Mesenteric fat pad (tissue), 1 donor: Measurements from ENCODE around the gene PSMA1. TPM values are rescaled to one million over a fixed set of nuclear protein-coding genes. Genes with fewer than 3 reads are reported as not detected.
"Not testable (repeated sequence)": the region's sequence is repeated elsewhere in the genome, so short reads cannot be mapped to it uniquely, and the experiment has no call there.

Source experiments
- DNase-seq: peaks from one replicate; pipeline ENCODE4 v3.0.0-alpha.2; 2020; ENCODE audit warnings: low spot score
- total RNA-seq: library from RNA; stranded (reverse); fragmentation: NEBNext Ultra II Directional; extraction: Animal tissue kit (Norgen Biotek cat#: 25700); gene quantifications from one replicate; pipeline ENCODE4 v1.2.1, GENCODE V29; 2021
- donor health status: DM: yes; HTN: yes; CAD: no.

Gene PSMA1
- total RNA-seq, 1 donor from 2014 or later = 158 TPM

GRCh38 chr11:14535166-14535565 lies 15.0 kb upstream of the PSMA1 start:
- not testable (repeated sequence) for DNase-seq

- DNase-seq = no peak
These were observed 9.8 kb upstream of the PSMA1 start for GRCh38 chr11:14529951-14530350.

GRCh38 chr11:14529321-14529720 lies 9.1 kb upstream of the PSMA1 start:
- DNase-seq = no peak

DNA sequence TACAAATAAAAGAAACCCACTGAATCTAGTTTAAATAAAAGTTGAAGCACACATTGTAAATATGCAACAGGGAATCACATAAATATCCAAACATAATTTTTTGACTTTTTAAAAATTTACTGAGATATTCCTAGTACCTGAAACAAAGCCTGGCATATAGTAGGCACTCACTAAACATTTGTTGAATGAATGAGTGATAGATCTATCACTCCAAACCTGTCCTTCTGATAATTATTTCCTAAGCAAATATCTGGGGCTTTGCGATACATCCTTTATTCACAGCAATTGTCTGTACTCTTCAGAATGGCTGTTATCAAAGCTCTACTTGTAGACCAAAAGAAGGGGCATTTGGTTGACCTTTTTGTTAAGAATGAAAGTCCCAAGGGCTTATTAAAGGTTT lies 2.6 kb upstream of the PSMA1 start:
- DNase-seq = no peak

DNA sequence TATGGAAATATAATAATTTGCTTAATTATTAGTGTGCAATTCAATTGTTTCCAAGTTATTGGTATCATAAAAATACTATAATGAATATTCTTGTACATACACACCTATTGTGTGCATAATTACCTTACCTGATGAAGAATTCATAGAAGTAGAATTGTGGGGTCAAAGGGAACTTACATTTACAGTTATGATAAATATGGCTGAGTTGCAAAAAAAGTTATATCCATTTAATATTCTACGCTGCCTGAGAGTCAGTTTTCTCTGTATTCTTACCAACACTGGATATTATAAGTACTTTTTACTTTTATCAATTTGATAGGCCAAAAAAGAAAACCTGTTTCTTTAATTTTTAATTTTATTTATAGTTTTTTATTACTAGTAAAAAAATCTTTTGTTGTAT lies 2.1 kb upstream of the PSMA1 start:
- no peak for DNase-seq

DNA sequence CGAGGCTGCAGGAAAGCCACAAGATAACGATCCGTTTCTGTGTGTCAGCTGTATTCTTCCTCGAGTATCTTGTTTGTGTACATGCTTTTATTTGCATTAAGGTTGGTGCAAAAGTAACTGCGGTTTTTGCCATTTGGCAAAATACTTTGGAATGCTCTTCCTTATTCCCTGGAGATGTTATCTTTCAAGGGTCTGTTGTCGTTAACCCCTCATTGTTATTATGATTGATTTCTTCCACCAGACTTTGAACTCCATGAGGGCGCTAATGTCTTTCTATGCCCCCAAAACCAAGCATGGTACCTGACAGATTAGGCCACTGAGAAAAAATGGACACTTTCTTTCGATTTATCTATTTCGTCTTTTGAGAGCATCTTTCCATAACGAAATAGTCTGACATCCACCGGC lies 563 bp upstream of the PSMA1 start:
- no peak for DNase-seq

GRCh38 chr11:14519597-14519916 lies 629 bp downstream of the PSMA1 start:
- no peak for DNase-seq

DNA sequence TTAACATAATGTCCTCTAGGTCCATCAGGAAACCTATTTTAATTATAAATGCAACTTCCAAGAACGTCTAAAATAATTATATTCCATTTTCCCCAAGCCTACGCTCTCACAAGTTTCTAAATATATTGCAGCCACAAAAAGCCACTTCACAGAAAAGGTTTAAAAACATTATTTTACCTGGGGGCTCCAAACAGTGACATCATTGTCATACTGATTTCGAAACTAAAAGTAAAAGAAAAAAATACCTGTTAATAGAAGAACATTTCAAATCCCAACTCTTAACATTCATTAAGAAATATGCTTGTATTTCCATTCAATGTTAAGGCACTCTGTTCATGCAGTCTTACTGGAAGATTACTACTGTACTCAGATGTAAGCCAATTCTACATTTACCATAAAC lies 1.4 kb downstream of the PSMA1 start:
- DNase-seq = no peak

- no peak for DNase-seq
These were observed 6.4 kb downstream of the PSMA1 start for GRCh38 chr11:14513800-14514199.

DNA sequence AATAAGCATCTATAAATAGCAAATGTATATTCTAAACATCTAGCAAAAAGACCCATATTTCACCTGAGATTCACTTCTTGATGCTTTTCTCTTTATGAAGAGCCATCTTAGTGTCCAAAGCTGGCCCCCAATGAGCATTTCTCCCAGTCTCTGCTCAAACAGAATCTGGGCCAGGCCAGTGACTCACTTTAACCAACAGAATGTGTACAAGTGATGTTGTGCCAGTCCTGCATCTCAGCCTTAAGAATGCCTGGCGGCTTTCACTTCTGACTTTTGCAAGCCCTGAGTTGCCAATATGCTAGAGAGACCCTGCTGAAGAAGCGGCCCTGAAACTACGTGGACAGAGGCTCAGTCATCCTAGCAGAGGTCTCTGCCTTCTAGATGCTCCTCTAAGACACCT lies 13.7 kb downstream of the PSMA1 start:
- no peak for DNase-seq

DNA sequence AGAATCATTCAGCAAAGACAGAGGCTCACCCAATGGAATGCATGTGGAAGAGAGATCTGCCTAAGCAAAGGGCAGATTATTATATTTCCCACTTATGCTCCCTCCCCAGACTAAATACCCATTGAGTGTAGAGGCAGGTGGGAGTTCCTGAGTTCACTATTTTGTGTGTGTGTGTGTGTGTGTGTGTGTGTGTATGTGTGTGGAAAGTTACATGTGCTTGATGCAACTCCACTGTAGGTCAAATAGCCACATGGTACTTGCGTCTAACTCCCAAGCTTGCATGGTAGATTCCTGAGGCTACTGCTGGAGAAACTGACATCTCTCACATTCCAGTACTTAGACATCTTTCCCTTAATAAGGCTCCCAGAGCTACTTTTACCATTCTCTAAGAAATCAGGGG lies 17.2 kb downstream of the PSMA1 start:
- DNase-seq = no peak

- no peak for DNase-seq
These were observed 18.1 kb downstream of the PSMA1 start for GRCh38 chr11:14502039-14502438.

DNA sequence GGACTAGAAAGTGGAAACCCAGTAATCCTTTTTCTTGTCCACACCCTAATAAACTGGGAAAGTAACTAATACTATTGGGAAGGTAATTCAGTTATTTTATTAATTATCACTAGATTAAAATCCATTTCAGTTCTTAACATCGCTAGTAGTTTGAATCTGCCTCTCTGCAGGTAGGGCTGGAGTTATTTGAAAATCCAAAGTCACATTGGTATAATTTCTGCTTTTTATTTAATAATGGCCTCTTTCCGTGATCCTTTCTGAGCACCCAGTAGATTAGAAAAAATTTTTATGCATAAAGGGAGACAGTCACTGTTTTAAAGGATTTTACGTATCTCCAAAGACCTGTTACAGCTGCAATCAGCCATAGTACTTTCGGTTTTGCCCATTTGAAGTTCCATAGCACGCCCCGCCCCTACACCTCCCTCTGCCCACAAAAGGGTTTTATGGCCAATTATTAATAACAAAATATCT lies 20.0 kb downstream of the PSMA1 start:
- no peak for DNase-seq

- peak; percentile 96 for DNase-seq
These were observed 20.5 kb downstream of the PSMA1 start, which contains the start of gene COPB1 for GRCh38 chr11:14499560-14500180. COPB1 (minus strand) TSS chr11:14499811; CDS start chr11:14498928, 883 bp downstream.

- DNase-seq = no peak
These were observed 21.0 kb downstream of the PSMA1 start for GRCh38 chr11:14499178-14499559.

DNA sequence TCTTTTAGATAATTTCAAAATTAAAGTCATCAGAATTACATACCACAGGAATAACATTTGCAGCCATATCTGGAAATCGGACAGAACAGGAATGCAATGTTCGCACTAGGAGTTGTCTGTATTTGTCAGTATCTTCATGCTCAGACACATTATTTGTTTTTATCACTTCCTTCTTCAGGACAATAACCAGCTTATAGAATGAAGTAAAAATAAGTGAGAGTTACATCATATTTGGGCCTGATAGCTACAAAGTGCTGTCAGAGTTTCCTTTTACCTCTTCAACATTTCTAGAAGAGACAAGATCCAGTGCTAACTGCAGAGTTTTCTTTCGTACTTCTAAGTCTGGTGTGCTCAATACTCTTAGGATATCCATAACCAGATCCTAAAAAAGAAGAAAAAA lies 39.5 kb downstream of the PSMA1 start:
- DNase-seq = no peak

DNA sequence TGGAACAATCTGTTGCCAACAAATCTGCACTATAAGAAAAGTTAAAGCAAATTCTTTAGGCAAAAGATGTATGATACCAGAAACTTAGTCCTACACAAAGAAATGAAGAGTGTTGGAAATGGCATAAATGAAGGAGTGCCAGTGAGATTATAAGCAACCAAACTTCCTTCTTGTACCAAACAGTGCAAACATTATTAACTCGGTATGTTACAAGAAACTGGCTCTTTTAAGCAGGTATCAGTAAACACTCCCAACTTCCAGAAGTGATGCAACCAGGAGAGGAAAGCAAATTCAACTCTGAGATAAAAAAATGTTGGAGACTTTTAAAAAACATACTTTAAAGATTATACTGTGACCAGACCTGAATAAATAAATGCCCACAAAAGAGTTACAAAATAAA lies 49.1 kb downstream of the PSMA1 start:
- DNase-seq = no peak

DNA sequence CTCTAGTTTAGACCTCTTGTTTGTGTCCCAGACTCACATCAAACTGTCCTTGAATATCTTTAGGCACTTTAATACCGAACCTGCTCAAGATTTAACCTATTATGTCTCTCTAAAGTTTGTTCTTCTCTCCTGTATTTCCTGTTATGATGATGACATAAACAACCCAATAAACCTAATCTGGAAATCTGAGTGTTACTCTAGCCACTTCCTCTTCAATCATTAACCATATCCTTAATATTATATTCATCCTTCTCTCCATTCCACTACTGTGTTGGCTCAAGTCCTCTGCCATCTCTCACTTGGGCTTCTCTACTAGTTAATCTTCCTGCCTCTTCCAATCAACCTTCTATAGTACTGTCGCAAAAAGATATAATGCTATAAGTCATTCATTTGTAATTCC lies 56.6 kb downstream of the PSMA1 start:
- DNase-seq = no peak

GRCh38 chr11:14460147-14460546 lies 60.0 kb downstream of the PSMA1 start:
- no peak for DNase-seq

DNA sequence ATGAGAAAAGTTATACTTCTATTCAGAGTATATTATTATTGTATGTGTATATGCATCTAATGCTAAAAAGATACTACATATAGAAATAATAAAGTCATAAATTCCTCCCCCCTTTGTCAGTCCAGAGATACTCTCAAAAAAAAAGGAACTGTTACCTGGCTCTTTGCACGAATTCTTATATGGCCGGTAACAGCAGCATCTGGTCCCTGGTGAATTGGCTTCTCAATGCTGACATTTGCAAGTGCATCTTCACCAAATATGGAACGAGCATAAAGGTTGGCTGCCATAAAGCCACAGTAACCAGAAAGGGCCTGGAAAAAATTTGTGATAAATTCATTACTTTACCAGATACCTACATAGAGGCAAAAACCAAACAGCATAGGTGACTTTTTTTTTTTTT lies 61.8 kb downstream of the PSMA1 start:
- no peak for DNase-seq

GRCh38 chr11:14455648-14456430 lies 64.3 kb downstream of the PSMA1 start:
- no peak for DNase-seq
